Measurements from ENCODE around the gene FGF22.
"Not testable (repeated sequence)": the region's sequence is repeated elsewhere in the genome, so short reads cannot be mapped to it uniquely, and the experiment has no call there.

Gene FGF22

DNA sequence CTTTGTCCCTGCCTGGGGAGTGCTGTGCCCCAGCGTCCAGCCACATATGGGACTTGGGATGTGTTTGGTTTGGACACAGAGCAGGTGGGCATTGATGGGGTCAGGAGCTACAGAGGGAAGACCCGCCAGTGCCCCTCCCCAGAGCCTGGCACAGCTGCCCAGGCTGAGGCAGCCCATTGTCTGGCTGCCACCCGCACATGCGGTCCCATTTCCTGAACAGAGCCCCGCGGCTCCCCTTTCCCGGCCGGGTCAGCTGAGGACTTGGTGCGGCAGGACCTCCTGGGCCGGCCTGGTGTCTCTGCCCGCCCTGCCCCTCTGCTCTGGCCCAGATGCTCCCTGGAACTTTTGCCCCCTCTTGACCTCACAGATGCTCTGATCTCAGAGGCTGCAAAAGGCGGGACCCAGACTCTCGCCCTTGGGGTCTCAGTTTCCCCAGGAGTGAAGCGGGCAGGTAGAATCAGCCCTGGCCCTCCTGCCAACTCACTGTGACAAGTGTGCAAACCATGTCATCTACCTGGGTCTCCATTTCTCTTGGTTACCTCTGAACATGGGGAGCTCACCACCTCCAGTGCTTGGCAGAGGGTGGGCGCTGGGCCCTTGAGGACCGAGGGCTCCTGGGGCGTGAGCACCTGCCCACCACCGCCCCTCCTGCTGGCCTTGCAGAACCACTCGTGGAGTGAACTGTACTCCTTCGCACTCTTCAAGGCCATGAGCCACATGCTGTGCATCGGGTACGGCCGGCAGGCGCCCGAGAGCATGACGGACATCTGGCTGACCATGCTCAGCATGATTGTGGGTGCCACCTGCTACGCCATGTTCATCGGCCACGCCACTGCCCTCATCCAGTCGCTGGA is 32.2 kb upstream of the FGF22 start:
- no peak for DNase-seq

DNA sequence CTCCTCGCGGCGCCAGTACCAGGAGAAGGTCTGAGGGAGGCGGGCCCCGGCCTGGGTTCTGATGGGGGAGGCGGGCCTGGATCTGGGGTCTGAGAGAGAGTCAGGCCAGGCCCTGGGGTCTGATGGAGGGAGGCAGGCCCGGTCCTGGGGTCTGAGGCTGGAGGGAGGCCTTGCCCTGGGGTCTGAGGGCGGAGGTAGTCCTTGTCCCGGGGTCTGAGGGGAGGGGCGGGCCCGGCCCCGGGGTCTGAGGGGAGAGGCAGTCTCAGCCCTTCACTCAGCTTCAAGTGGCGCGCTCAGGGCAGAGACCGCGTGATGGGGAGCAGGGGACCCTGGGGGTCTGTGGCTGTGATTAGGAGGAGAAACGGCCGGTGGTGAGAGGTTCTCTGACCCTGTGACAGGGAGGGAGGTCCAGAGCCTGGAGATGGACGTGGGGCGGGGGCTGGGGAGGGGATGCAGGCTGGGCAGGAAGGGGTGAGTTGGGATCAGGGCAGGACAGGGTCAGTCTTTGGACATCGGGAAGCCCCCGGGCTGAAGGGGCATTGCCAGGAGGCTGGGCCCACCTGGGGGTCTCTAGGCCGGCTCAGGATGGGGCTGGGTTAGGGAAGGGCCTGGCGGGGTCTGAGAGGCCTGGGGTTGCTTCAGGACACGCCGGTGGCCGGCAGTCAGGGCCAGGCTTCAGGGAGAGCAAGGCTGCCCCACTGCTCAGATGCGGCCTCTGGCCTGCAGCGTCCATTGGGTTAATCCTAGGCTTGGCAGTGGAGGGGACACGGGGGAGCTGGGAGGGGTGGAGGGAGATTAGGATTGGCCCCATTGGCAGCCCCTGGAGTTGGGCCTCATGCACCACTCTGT is 31.3 kb upstream of the FGF22 start:
- DNase-seq: no peak

DNA sequence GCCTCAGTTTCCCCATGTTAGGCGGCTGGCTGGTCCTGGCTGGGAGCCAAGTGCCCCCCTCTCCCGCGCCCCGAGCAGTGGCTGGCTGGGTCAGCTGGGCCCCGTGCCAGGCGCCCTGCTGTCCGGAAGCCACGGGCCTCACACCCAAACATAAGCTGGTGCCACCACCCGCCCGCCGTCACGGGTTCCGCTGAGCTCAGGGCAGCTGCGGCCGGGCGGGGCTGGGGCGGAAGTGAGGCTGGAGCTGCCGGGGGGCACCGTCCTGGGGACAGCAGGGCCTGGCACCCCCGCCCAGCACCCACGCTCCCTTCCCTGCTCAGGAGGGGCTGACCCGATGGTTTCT is 30.7 kb upstream of the FGF22 start:
- DNase-seq: peak; percentile 56

DNA sequence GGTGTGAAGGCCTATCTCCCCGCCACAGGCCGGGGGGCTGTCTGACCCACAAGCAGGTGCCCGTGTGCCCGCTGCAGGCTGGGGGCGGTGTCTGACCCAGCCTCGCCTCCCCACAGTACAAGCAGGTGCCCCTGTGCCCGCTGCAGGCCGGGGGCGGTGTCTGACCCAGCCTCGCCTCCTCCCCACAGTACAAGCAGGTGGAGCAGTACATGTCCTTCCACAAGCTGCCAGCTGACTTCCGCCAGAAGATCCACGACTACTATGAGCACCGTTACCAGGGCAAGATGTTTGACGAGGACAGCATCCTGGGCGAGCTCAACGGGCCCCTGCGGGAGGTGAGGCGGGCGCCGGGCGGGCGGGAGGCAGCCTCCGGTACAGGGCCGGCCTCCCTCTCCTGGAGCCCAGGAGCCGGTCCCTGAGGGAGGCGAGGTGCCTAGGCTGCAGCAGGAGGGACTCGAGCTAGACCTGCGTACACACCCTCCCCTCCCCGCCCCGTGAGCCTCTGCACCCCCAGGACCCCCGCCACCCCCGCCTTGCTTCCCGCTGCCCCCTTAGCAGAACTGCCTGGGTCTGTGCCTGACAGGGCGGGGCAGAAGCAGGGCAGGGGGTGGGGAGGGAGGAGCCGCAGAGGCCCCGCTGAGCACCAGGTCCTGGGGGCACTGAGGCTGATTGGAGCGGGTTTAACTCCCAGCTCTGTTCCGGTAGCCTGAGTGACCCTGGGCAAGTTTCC is 29.4 kb upstream of the FGF22 start:
- DNase-seq: no peak

DNA sequence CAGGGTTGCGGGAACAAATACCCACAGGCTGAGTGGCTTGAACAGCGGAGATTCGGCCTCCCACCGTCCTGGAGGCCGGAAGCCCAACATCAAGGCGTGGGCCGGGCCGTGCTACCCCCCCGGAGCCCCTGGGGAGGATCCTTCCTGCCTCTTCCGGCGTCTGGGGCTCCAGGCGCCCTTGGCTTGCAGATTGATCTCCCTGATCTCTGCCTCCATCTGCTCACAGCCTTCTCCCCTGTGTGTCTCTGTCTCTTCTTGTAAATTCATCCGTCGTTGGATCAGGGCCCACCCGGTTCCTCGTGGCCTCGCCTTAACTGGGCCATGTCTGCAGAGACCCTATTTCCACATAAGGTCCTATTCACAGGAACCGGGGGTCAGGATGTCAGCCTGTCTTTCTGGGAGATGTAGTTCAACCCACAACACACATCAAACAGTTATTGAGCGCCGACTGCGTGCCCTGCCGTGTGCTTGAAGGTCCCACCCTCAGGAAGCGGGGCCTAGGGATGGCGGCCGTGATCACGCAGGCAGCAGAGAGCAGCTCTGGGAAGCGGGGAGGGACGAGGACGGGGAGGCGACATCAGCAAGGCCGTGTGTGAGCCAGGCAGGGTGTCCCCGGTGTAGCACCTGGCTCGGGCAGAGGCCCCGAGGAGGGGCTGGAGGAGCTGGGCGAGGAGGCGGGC is 28.7 kb upstream of the FGF22 start:
- DNase-seq: peak; percentile 55

DNA sequence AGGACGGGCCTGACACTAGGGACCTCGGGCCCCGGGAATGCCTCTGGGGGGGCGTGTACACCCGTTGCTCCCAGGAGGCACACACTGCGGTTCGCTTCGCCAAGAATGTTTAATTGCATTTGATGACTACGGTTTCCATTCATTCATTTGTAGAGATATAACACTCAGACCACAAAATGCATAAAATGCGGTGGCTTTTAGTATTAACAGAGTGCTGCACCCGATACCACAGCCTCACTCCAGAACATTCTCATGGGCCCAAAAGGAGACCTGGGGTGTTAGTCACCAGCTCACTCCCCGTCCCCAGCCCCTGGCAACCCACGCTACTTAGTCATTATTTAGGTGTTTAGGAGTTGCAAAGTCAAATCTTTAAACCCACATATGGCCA is 28.2 kb upstream of the FGF22 start:
- no peak for DNase-seq

DNA sequence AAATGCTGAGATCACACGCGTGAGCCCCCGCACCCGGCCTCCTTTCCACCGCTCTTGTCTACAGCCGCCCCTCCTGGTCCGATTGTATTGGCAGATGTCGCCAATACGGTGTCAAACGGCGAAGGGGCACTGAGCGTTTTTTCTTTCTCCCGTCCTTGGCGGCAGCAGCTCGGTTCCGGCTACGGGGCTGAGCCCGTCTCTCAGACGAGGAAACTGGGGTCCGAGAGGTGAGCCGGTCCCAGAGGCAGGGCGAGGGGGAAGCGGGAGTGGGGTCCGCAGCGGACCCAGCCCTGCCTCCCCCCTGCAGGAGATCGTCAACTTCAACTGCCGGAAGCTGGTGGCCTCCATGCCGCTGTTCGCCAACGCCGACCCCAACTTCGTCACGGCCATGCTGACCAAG is 26.7 kb upstream of the FGF22 start:
- DNase-seq: no peak

DNA sequence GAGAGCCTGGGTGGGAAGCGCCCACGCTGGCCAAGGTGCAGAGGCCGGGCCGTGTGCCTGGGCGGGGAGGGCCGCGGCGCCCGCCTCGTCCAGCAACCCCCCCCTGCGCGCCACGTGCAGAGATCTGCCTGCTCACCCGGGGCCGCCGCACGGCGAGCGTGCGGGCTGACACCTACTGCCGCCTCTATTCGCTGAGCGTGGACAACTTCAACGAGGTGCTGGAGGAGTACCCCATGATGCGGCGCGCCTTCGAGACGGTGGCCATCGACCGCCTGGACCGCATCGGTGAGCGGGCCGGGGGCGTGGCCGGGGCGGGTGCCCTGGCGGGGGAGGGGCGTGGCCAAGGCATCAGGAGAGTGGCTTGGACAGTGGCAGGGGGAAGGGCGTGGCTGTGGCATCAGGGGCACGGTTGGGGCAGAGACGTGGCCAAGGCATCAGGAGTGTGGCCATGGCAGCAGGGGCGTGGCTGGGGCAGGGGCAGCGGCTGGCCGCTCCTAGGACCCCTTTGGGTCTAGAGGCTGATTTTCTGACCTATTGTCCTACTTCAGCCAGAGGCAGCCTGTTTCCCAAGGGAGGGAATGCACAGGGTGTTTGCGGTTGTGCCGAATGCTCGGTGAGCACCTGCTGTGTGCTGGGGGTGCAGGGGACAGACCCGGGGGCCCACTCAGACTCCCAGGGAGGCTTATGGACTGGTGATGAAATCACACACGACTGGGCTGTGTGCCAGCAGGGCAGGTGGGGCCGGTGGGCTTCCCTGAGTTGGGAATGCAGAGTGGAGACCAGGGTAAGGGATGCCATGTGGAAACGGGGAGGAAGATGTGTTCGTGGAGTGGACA is 25.7 kb upstream of the FGF22 start:
- no peak for DNase-seq

DNA sequence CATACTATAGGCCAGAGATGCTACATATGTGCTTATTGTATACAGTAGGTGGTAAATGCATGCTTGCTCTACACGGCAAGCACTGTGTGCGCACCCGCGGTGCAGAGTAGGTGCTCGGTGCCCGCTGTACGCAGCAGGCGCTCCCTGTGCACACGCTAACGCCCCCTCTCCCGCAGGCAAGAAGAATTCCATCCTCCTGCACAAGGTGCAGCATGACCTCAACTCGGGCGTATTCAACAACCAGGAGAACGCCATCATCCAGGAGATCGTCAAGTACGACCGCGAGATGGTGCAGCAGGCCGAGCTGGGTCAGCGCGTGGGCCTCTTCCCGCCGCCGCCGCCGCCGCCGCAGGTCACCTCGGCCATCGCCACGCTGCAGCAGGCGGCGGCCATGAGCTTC is 24.1 kb upstream of the FGF22 start:
- DNase-seq: peak; percentile 21

DNA sequence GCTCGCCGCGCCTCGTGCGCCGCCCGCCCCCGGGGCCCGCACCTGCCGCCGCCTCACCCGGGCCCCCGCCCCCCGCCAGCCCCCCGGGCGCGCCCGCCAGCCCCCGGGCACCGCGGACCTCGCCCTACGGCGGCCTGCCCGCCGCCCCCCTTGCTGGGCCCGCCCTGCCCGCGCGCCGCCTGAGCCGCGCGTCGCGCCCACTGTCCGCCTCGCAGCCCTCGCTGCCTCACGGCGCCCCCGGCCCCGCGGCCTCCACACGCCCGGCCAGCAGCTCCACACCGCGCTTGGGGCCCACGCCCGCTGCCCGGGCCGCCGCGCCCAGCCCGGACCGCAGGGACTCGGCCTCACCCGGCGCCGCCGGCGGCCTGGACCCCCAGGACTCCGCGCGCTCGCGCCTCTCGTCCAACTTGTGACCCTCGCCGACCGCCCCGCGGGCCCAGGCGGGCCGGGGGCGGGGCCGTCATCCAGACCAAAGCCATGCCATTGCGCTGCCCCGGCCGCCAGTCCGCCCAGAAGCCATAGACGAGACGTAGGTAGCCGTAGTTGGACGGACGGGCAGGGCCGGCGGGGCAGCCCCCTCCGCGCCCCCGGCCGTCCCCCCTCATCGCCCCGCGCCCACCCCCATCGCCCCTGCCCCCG is 23.5 kb upstream of the FGF22 start:
- no peak for DNase-seq

DNA sequence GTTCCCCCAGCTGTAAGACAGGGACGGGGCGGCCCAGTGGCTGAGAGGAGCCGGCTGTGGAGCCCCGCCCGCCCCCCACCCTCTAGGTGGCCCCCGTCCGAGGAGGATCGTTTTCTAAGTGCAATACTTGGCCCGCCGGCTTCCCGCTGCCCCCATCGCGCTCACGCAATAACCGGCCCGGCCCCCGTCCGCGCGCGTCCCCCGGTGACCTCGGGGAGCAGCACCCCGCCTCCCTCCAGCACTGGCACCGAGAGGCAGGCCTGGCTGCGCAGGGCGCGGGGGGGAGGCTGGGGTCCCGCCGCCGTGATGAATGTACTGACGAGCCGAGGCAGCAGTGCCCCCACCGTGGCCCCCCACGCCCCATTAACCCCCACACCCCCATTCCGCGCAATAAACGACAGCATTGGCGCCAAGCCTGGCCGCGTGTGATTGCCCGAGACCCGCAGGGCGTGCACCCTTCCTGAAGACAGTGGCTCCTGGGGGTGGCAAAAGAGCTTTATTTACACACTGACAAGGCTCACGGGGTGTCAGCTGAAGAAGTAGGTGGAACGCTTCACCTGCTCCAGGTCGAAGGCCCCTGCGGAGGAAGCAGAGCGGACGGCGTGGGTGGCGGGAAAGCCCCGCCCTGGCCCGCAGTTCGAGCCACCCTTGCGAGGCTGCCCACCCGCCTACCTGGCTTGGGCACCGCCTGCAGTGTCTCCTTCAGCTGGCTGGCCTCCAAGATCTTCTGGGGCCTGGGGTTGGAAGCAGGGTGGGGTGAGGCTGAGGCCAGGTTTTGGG is 22.7 kb upstream of the FGF22 start:
- no peak for DNase-seq

DNA sequence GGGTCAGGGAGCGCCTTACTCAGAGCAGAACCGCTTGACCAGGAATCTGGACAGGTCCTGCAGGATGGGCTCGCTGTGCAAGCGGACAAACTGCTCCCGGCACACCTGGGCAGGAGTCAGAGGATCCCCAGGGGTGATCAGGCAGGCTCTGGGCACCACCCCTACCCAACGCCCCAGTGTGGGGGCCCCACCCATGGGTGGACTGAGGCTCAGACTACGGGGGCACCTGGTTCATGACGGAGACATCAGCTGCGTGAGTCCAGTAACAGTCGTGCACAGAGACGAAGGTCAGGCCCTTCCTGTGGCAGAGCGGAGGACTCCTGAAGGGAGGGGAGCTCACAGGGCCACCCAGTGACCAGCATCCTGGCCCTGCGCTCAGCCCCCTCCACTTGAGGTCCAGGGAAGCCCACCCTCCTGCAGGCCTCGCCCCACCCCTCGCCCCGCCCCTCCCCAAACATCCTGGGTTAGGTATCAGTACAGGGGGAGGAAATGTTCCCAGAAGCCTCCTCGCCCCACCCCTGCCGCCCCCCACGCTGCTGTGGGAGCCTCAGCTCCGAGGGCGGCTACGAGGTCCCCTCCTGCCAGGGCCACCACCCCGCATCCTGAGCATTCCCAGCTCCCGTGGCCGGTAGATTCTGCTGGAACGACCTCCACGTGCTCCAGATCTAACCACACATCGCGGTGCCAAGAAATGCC is 22.0 kb upstream of the FGF22 start:
- no peak for DNase-seq

DNA sequence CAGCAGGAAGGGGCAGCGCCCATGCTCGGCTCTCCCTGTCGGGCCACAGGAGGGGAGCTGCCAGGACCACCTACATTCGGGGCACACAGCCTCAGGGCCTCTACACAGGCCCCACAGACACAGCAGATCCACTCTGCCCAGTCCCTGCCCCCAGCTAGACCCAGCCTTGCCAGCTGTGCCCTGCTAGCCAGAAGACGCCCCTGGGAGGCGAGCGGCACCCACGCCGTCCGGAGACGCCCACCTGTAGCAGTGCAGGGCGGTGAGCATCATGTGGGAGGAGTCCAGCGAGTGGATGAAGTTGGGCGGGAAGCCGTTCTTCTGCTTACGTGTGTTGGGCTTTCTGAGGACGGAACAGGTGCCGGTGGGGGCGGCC is 21.4 kb upstream of the FGF22 start:
- no peak for DNase-seq

DNA sequence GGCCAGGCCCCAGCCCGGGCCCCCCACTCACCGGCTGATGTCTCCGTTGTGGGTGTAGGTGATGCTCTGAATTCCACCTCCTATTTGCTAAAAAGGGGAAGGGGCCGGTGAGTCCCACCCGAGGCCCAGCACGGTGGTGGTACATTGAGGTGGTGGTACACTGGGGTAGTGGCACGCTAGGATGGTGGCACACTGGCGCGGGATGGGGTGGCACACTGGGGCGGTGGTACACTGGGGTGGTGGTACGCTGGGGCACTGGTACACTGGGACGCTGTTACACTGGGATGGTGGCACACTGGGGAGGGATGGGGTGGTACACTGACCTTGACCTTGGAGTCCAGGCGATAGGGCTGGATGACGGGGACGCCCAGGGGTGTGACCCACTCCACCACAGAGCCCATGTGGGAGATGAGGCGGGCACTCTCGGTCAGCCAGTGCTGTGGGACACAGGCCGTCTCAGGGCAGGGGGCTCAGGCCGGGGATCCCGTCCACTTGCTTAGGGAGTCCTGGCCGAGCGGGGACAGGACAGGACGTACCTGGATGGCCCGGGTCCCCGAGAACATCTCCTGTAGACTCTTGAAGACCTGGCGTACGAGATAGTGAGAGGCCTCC is 20.9 kb upstream of the FGF22 start:
- DNase-seq: no peak

DNA sequence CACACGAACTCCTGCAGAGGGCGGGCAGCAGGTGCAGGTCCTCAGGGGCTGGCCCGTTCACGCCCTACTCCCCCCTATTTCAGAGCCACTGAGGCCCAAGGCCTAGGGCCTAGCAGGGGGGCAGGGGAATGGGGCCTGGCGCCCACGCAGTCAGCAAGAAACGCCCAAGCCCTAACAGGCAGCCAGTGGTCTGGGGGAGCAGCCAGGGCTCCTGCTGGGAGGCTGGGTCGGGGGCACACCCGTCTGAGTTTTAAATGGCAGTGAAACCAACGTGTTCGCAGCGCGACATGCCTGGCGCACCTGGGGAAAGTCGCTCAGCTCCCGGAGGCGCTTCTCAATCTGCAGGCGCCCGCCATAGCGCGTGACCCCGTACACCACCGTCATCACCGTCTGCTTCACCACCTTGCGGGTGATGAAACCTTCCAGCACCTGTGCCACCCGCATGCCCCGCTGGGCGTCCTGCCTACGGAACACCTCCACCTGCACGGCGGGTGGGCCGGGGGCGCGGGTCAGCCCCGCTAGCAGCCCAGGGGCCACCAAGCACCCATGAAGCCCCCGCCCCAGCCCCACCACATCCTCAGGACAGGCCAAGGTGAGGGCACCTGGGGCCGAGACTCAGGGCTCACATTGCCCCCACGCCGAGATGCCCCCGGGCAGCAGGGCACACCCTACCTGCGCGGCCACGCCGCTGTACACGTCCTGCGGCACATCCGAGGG is 20.2 kb upstream of the FGF22 start:
- no peak for DNase-seq

DNA sequence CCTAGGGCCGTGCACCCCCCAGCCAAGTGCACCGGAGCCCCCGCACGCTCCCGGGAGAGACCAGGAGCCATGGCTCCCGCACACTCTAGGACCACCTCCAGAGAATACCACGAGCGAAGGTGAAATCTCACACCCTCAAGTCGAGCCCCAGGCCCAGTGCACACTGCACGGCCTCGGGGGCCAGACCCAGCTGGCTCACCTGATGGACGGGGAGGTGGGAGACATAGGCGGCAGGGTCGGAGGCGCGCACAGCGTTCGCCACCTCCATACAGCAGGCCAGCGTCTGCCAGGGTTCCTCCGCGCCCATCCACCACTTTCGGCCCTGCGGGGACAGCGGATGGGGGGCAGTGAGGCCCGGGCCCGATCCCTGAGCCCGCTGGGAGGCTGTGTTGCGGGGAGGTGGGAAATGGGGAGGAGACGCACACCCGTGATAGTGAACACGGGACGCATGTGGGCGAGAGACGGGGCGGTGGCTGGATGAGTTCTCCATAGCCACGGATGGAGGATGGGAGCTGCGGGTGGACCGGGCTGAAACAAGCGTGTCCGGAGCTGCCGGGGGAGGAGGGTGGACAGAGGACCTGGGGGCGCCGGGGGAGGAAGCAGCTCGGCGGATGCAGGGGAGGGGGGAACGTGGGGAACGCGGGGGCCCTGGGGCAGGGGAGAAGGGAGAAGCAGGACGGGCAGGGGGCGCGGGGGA is 19.4 kb upstream of the FGF22 start:
- no peak for DNase-seq

DNA sequence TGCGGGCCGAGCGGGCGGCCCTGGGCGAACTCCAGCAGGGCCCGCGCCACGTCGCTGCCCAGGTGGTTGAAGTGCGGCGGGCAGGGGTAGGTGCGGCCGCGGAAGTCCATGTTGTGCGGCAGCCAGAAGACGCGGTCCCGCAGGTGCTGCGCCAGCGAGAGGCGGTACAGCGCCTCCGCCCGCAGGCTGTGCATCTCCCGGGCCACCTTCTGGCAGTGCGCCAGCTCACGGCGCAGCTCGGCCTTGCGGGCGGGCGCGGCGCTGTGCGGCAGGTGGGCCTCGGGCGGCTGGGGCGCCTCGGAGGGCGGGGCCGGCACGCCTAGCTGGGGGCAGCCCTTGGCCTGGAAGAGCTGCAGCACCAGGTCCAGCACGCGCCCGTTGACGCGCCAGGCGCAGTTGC is 18.5 kb upstream of the FGF22 start:
- not testable (repeated sequence) for DNase-seq

DNA sequence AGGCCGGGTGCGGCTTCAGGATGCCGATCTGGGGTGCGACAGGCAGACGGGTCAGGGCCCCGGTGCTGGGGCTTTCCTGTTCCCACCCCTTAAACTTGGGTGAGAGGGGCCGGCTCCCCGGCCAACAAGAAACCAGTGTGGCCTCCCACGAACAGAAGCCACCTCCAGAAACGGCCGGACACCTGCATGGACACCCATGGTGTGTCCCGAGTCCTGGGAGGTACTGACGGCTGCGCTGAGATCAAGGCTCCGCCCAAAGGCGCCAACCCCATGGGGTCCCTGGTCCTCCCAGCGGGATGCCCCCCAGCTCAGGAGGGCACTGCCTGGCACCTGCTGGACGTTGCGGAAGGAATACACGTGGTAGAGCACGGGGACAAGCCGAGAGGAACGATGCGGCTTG is 17.9 kb upstream of the FGF22 start:
- no peak for DNase-seq
